Measurements from ENCODE around the gene INSRR. TPM values are rescaled to one million over a fixed set of nuclear protein-coding genes. Genes with fewer than 3 reads are reported as not detected.

The INSRR gene
- total and polyA plus RNA-seq, 9 of the 15 experiments (the other 6 are each of a cell fraction or from before 2014, with no cell fraction given), result 0.03 to 0.18 (median 0.06) TPM; not detected in 3

DNA sequence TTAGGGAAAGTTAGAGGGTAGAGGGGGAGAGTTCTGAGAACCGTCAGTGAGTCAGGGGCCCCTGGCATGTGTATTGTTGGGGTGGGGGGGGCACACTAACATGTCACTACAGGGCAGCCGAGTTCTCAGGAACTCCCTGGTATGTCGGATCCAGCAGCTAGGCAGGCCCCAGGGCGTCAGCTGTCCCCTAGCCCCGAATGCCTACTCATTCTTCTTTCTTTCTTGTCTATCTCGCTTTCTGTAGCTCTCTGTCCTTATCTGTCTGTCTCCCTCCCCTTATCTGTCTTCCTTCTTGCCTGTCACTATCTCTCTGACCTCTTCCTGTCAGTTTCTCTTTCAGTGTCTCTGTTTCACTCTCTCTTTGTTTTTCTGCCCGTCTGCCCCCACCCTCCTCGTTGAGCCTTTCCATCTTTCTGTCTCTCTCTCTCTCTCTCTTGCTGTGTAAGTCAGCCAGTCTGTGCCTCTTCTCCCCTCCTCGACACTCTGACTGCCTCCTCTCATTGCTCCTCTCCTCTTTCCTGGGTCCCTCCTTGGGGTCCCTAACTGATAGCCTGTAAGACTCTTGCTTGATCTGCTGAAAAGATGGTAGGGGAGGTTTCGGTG, 4.2 kb upstream of the INSRR start (continued):
- TF ChIP-seq, protein P1, sequence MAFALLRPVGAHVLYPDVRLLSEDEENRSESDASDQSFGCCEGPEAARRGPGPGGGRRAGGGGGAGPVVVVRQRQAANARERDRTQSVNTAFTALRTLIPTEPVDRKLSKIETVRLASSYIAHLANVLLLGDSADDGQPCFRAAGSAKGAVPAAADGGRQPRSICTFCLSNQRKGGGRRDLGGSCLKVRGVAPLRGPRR (CRISPR knock-in tag; IDR thresholded peaks at IDR 0.05), result peak; percentile 74; the same call in 1 of the 2 replicates
- TF ChIP-seq, protein P2, sequence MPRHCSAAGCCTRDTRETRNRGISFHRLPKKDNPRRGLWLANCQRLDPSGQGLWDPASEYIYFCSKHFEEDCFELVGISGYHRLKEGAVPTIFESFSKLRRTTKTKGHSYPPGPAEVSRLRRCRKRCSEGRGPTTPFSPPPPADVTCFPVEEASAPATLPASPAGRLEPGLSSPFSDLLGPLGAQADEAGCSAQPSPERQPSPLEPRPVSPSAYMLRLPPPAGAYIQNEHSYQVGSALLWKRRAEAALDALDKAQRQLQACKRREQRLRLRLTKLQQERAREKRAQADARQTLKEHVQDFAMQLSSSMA (CRISPR knock-in tag; IDR thresholded peaks at IDR 0.05), result no peak
- peak; percentile 100 for TF ChIP-seq GATAD2A (IDR thresholded peaks at IDR 0.05)
- TF ChIP-seq, protein P3, sequence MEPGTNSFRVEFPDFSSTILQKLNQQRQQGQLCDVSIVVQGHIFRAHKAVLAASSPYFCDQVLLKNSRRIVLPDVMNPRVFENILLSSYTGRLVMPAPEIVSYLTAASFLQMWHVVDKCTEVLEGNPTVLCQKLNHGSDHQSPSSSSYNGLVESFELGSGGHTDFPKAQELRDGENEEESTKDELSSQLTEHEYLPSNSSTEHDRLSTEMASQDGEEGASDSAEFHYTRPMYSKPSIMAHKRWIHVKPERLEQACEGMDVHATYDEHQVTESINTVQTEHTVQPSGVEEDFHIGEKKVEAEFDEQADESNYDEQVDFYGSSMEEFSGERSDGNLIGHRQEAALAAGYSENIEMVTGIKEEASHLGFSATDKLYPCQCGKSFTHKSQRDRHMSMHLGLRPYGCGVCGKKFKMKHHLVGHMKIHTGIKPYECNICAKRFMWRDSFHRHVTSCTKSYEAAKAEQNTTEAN (CRISPR knock-in tag; IDR thresholded peaks at IDR 0.05), result no peak
- TF ChIP-seq C11orf30 (IDR thresholded peaks at IDR 0.05; ENCODE audit: low read depth), result peak; percentile 91
- no peak for TF ChIP-seq RBM14 (IDR thresholded peaks at IDR 0.05; ENCODE audit: borderline replicate concordance, insufficient read depth, low read depth, low read length)
- TF ChIP-seq ATF1 (CRISPR knock-in tag; IDR thresholded peaks at IDR 0.05), result no peak
- peak; percentile 49 for TF ChIP-seq ATF1 (tag; IDR thresholded peaks at IDR 0.05)
- TF ChIP-seq ARID2 (IDR thresholded peaks at IDR 0.05), result peak; percentile 24; the same call in 1 of the 2 replicates
- TF ChIP-seq TOE1 (IDR thresholded peaks at IDR 0.05; ENCODE audit: borderline replicate concordance), result peak; percentile 64; the same call in 1 of the 2 replicates
- TF ChIP-seq TOE1 (CRISPR knock-in tag; IDR thresholded peaks at IDR 0.05; ENCODE audit: borderline replicate concordance, low read depth), result no peak
- peak; percentile 37 to 68; a peak in 1 of 4 replicates for TF ChIP-seq MCM7 (IDR thresholded peaks at IDR 0.05)
- TF ChIP-seq, protein P4, sequence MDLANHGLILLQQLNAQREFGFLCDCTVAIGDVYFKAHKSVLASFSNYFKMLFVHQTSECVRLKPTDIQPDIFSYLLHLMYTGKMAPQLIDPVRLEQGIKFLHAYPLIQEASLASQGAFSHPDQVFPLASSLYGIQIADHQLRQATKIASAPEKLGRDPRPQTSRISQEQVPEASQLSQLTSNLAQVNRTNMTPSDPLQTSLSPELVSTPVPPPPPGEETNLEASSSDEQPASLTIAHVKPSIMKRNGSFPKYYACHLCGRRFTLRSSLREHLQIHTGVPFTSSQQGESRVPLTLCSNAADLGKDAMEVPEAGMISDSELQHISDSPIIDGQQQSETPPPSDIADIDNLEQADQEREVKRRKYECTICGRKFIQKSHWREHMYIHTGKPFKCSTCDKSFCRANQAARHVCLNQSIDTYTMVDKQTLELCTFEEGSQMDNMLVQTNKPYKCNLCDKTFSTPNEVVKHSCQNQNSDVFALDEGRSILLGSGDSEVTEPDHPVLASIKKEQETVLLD (IDR thresholded peaks at IDR 0.05), result peak; percentile 94
- TF ChIP-seq GATA2 (CRISPR knock-in tag; IDR thresholded peaks at IDR 0.05), result peak; percentile 53; the same call in 1 of the 2 replicates
- TF ChIP-seq, protein P5, sequence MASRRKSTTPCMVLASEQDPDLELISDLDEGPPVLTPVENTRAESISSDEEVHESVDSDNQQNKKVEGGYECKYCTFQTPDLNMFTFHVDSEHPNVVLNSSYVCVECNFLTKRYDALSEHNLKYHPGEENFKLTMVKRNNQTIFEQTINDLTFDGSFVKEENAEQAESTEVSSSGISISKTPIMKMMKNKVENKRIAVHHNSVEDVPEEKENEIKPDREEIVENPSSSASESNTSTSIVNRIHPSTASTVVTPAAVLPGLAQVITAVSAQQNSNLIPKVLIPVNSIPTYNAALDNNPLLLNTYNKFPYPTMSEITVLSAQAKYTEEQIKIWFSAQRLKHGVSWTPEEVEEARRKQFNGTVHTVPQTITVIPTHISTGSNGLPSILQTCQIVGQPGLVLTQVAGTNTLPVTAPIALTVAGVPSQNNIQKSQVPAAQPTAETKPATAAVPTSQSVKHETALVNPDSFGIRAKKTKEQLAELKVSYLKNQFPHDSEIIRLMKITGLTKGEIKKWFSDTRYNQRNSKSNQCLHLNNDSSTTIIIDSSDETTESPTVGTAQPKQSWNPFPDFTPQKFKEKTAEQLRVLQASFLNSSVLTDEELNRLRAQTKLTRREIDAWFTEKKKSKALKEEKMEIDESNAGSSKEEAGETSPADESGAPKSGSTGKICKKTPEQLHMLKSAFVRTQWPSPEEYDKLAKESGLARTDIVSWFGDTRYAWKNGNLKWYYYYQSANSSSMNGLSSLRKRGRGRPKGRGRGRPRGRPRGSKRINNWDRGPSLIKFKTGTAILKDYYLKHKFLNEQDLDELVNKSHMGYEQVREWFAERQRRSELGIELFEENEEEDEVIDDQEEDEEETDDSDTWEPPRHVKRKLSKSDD (conservative IDR thresholded peaks at IDR 0.05; ENCODE audit: low read length), result no peak
- peak; percentile 94 for TF ChIP-seq ZEB2 (IDR thresholded peaks at IDR 0.05)
- peak; percentile 96 for TF ChIP-seq MTA1 (IDR thresholded peaks at IDR 0.05; ENCODE audit: borderline replicate concordance)
- TF ChIP-seq FOXM1 (IDR thresholded peaks at IDR 0.05; ENCODE audit: low read depth), result peak; percentile 72
- TF ChIP-seq FOXM1 (CRISPR knock-in tag; IDR thresholded peaks at IDR 0.05; ENCODE audit: low read depth), result no peak
- no peak for TF ChIP-seq ZNF24 (IDR thresholded peaks at IDR 0.05)
- TF ChIP-seq ETV5 (CRISPR knock-in tag; IDR thresholded peaks at IDR 0.05; ENCODE audit: low read depth), result peak; percentile 69; the same call in 1 of the 2 replicates
- peak; percentile 53 for TF ChIP-seq DACH1 (IDR thresholded peaks at IDR 0.05; ENCODE audit: partially characterized antibody)
- TF ChIP-seq PPARD (CRISPR knock-in tag; IDR thresholded peaks at IDR 0.05), result no peak

All from K562 (cell line).